Karpas-422 (cell line): Measurements from ENCODE around the gene IGSF23. TPM values are rescaled to one million over a fixed set of nuclear protein-coding genes. Genes with fewer than 3 reads are reported as not detected.

Experiments
- DNase-seq: peaks from one replicate; pipeline ENCODE4 v3.0.0-alpha.2; 2015
- H2AFZ ChIP-seq: fragments of 200-600 bp; sonication (generic); 2 replicates; pipeline ENCODE4 v1.6.1; 2014; ENCODE audit warnings: antibody characterized with exemption, low read length, mixed read lengths
- H3K27ac ChIP-seq: fragments of 200-600 bp; sonication (generic); 2 replicates; pipeline ENCODE4 v1.5.1; 2014; ENCODE audit warnings: mild to moderate bottlenecking, low read length, moderate library complexity
- H3K27me3 ChIP-seq: fragments of 200-600 bp; sonication (generic); 2 replicates; pipeline ENCODE4 v1.6.1; 2014; ENCODE audit warnings: low read length, mixed read lengths
- H3K36me3 ChIP-seq: fragments of 200-600 bp; sonication (generic); 2 replicates; pipeline ENCODE4 v1.6.1; 2014; ENCODE audit warnings: low read length, mixed read lengths; ENCODE audit not compliant: insufficient read depth
- H3K4me1 ChIP-seq: fragments of 200-600 bp; sonication (generic); 2 replicates; pipeline ENCODE4 v1.6.1; 2014; ENCODE audit warnings: mild to moderate bottlenecking, low read length, mixed read lengths
- H3K4me2 ChIP-seq: fragments of 200-600 bp; sonication (generic); 2 replicates; pipeline ENCODE4 v1.6.1; 2014; ENCODE audit warnings: low read length, low read depth, mild to moderate bottlenecking; ENCODE audit not compliant: poor library complexity, severe bottlenecking
- H3K4me3 ChIP-seq: fragments of 200-600 bp; sonication (generic); 2 replicates; pipeline ENCODE4 v1.5.1; 2014; ENCODE audit warnings: mild to moderate bottlenecking, antibody characterized with exemption, low read length, mixed read lengths
- H3K79me2 ChIP-seq: fragments of 200-600 bp; sonication (generic); 2 replicates; pipeline ENCODE4 v1.6.1; 2014; ENCODE audit warnings: mild to moderate bottlenecking, low read length, mixed read lengths
- H3K9ac ChIP-seq: fragments of 200-600 bp; sonication (generic); 2 replicates; pipeline ENCODE4 v1.6.0; 2014; ENCODE audit warnings: low read length
- H3K9me2 ChIP-seq: fragments of 200-600 bp; sonication (generic), shearing (Covaris generic); replicated peaks from 2 replicates; pipeline ENCODE4 v1.6.0; 2014; ENCODE audit warnings: mild to moderate bottlenecking, low read length, moderate library complexity; ENCODE audit not compliant: insufficient read depth
- H3K9me3 ChIP-seq: fragments of 300-700, 200-600 bp; sonication (generic); 2 replicates; pipeline ENCODE4 v1.6.1; 2014; ENCODE audit warnings: low read length, mixed read lengths
- H4K20me1 ChIP-seq: fragments of 200-600 bp; sonication (generic); 2 replicates; pipeline ENCODE4 v1.6.1; 2014; ENCODE audit warnings: mild to moderate bottlenecking, antibody characterized with exemption, low read length, low read depth; ENCODE audit not compliant: insufficient read depth
- total RNA-seq: library from RNA; depleted of rRNA; stranded (reverse); fragments of >200 nt; shearing (Covaris generic); gene quantifications from 2 replicates; pipeline ENCODE4 v1.2.3, GENCODE V29; 2014; ENCODE audit warnings: low replicate concordance

Gene IGSF23
- total RNA-seq, 1 experiment from 2014 or later: not detected

- H3K79me2 ChIP-seq: no peaks in the 10 kb centered on the region
- no peak overlapping the region for H3K4me3 ChIP-seq
- H4K20me1 ChIP-seq: no peaks in the 10 kb centered on the region
- H3K9me3 ChIP-seq: no peaks in the 10 kb centered on the region
- H2AFZ ChIP-seq: no peak overlapping the region
- no peaks in the 10 kb centered on the region for H3K4me1 ChIP-seq
- H3K27me3 ChIP-seq: no peaks in the 10 kb centered on the region
- no peak overlapping the region for H3K9ac ChIP-seq
- no peaks in the 10 kb centered on the region for H3K36me3 ChIP-seq
- no peak overlapping the region for H3K27ac ChIP-seq
- no peaks in the 10 kb centered on the region for H3K9me2 ChIP-seq
- DNase-seq: no peak
- H3K4me2 ChIP-seq: no peak overlapping the region
These were observed 1.5 kb upstream of the IGSF23 start for GRCh38 chr19:44611812-44612295.

GRCh38 chr19:44614313-44614712 lies 950 bp downstream of the IGSF23 start:
- Histone ChIP-seq H3K4me3 (no peak overlapping the region), H3K9me3 (no peaks in the 10 kb centered on the region), H3K9ac (no peak overlapping the region), H3K27ac (no peak overlapping the region), H3K36me3 (no peaks in the 10 kb centered on the region), H3K79me2 (no peaks in the 10 kb centered on the region), H3K4me1 (no peaks in the 10 kb centered on the region), H2AFZ (no peak overlapping the region), H3K4me2 (no peak overlapping the region), H4K20me1 (no peaks in the 10 kb centered on the region), H3K27me3 (no peaks in the 10 kb centered on the region), H3K9me2 (no peaks in the 10 kb centered on the region)
- DNase-seq: no peak

GRCh38 chr19:44615863-44616247 lies 2.5 kb downstream of the IGSF23 start:
- H3K27ac ChIP-seq: no peak overlapping the region
- H4K20me1 ChIP-seq: no peaks in the 10 kb centered on the region
- no peak overlapping the region for H3K4me2 ChIP-seq
- no peaks in the 10 kb centered on the region for H3K27me3 ChIP-seq
- no peak overlapping the region for H2AFZ ChIP-seq
- H3K36me3 ChIP-seq: no peaks in the 10 kb centered on the region
- no peak overlapping the region for H3K4me3 ChIP-seq
- no peaks in the 10 kb centered on the region for H3K9me2 ChIP-seq
- H3K9ac ChIP-seq: no peak overlapping the region
- no peaks in the 10 kb centered on the region for H3K79me2 ChIP-seq
- H3K9me3 ChIP-seq: no peaks in the 10 kb centered on the region
- no peaks in the 10 kb centered on the region for H3K4me1 ChIP-seq
- no peak for DNase-seq

- no peaks in the 10 kb centered on the region for H3K27me3 ChIP-seq
- H3K4me3 ChIP-seq: no peak overlapping the region
- no peaks in the 10 kb centered on the region for H3K9me3 ChIP-seq
- no peak for DNase-seq
- H3K9ac ChIP-seq: no peak overlapping the region
- H3K4me1 ChIP-seq: no peaks in the 10 kb centered on the region
- no peaks in the 10 kb centered on the region for H3K9me2 ChIP-seq
- H3K36me3 ChIP-seq: no peaks in the 10 kb centered on the region
- no peaks in the 10 kb centered on the region for H3K79me2 ChIP-seq
- no peaks in the 10 kb centered on the region for H4K20me1 ChIP-seq
- no peak overlapping the region for H3K4me2 ChIP-seq
- H2AFZ ChIP-seq: no peak overlapping the region
- H3K27ac ChIP-seq: no peak overlapping the region
These were observed 3.9 kb downstream of the IGSF23 start for GRCh38 chr19:44617110-44617880.

- H3K79me2 ChIP-seq: no peaks in the 10 kb centered on the region
- H3K27ac ChIP-seq: no peak overlapping the region
- no peak for DNase-seq
- no peak overlapping the region for H3K4me2 ChIP-seq
- no peak overlapping the region for H3K9ac ChIP-seq
- H3K4me3 ChIP-seq: no peak overlapping the region
- H3K27me3 ChIP-seq: no peaks in the 10 kb centered on the region
- no peaks in the 10 kb centered on the region for H3K36me3 ChIP-seq
- H3K9me2 ChIP-seq: no peaks in the 10 kb centered on the region
- H3K4me1 ChIP-seq: no peaks in the 10 kb centered on the region
- H2AFZ ChIP-seq: no peak overlapping the region
- H3K9me3 ChIP-seq: no peaks in the 10 kb centered on the region
- no peaks in the 10 kb centered on the region for H4K20me1 ChIP-seq
These were observed 5.4 kb downstream of the IGSF23 start for GRCh38 chr19:44618640-44619357.

- H3K79me2 ChIP-seq: no peaks in the 10 kb centered on the region
- no peaks in the 10 kb centered on the region for H3K4me1 ChIP-seq
- H3K9me3 ChIP-seq: no peaks in the 10 kb centered on the region
- DNase-seq: no peak
- H3K9ac ChIP-seq: no peak overlapping the region
- no peaks in the 10 kb centered on the region for H3K36me3 ChIP-seq
- no peak overlapping the region for H2AFZ ChIP-seq
- H3K4me3 ChIP-seq: no peak overlapping the region
- H3K4me2 ChIP-seq: no peak overlapping the region
- no peaks in the 10 kb centered on the region for H4K20me1 ChIP-seq
- H3K27ac ChIP-seq: no peak overlapping the region
- no peaks in the 10 kb centered on the region for H3K27me3 ChIP-seq
- H3K9me2 ChIP-seq: no peaks in the 10 kb centered on the region
These were observed 7.3 kb downstream of the IGSF23 start for GRCh38 chr19:44620667-44621066.

GRCh38 chr19:44621367-44621766 lies 8.0 kb downstream of the IGSF23 start:
- Histone ChIP-seq H3K27ac (no peak overlapping the region), H3K4me1 (no peaks in the 10 kb centered on the region), H3K79me2 (no peaks in the 10 kb centered on the region), H3K36me3 (no peaks in the 10 kb centered on the region), H3K27me3 (no peaks in the 10 kb centered on the region), H3K9me3 (no peaks in the 10 kb centered on the region), H3K9me2 (no peaks in the 10 kb centered on the region), H3K4me2 (no peak overlapping the region), H3K4me3 (no peak overlapping the region), H4K20me1 (no peaks in the 10 kb centered on the region), H3K9ac (no peak overlapping the region), H2AFZ (no peak overlapping the region)
- no peak for DNase-seq

GRCh38 chr19:44623080-44623479 lies 9.7 kb downstream of the IGSF23 start:
- Histone ChIP-seq H3K9ac (no peak overlapping the region), H3K27ac (no peak overlapping the region), H3K4me3 (no peak overlapping the region), H3K27me3 (no peaks in the 10 kb centered on the region), H3K4me1 (no peaks in the 10 kb centered on the region), H3K9me3 (no peaks in the 10 kb centered on the region), H3K36me3 (no peaks in the 10 kb centered on the region), H2AFZ (no peak overlapping the region), H3K79me2 (no peaks in the 10 kb centered on the region), H3K9me2 (no peaks in the 10 kb centered on the region), H3K4me2 (no peak overlapping the region), H4K20me1 (no peaks in the 10 kb centered on the region)
- DNase-seq: no peak
